Duodenal mucosa (tissue), 2 donors: Measurements from ENCODE around the gene GPX3.

Experiments
- H3K27ac ChIP-seq: one replicate; pipeline ENCODE4 v1.7.0; 2013; ENCODE audit warnings: low read depth, low read length
- H3K27me3 ChIP-seq, 2 donors: one replicate each; pipeline ENCODE4 v1.7.0; 2013; ENCODE audit warnings: low read length in 2 of 2, control low read depth in 1 of 2; ENCODE audit not compliant: insufficient read depth in 2 of 2, control insufficient read depth in 1 of 2
- H3K36me3 ChIP-seq, 2 donors: one replicate each; pipeline ENCODE4 v1.7.0; 2013; ENCODE audit warnings: low read length in 2 of 2, control low read depth in 1 of 2; ENCODE audit not compliant: insufficient read depth in 2 of 2, control insufficient read depth in 1 of 2
- H3K4me1 ChIP-seq, 2 donors: one replicate each; pipeline ENCODE4 v1.7.0; 2013; ENCODE audit warnings: low read length in 2 of 2, control low read depth in 1 of 2; ENCODE audit not compliant: insufficient read depth in 2 of 2, control insufficient read depth in 1 of 2
- H3K4me3 ChIP-seq, 2 donors: one replicate each; pipeline ENCODE4 v1.7.0; 2013; ENCODE audit warnings: low read length in 2 of 2, low read depth in 1 of 2
- H3K9ac ChIP-seq, 2 donors: one replicate each; pipeline ENCODE4 v1.7.0; 2013; ENCODE audit warnings: low read length in 2 of 2, low read depth in 1 of 2
- H3K9me3 ChIP-seq, 2 donors: one replicate each; pipeline ENCODE4 v1.7.0; 2013; ENCODE audit warnings: low read length in 2 of 2, control low read depth in 1 of 2; ENCODE audit not compliant: control insufficient read depth in 1 of 2

The GPX3 gene

GRCh38 chr5:151031554-151031953 is 11.2 kb downstream of the GPX3 start:
- Histone ChIP-seq H3K27me3 (no peaks in the 10 kb centered on the region), H3K27ac (no peak overlapping the region), H3K4me1 (peaks cover 7 to 9% of the 10 kb centered on the region in 2 donors), H3K36me3 (peaks cover 75 to 93% of the 10 kb centered on the region in 2 donors), H3K9ac (no peak overlapping the region), H3K9me3 (no peaks in the 10 kb centered on the region), H3K4me3 (no peak overlapping the region)

DNA sequence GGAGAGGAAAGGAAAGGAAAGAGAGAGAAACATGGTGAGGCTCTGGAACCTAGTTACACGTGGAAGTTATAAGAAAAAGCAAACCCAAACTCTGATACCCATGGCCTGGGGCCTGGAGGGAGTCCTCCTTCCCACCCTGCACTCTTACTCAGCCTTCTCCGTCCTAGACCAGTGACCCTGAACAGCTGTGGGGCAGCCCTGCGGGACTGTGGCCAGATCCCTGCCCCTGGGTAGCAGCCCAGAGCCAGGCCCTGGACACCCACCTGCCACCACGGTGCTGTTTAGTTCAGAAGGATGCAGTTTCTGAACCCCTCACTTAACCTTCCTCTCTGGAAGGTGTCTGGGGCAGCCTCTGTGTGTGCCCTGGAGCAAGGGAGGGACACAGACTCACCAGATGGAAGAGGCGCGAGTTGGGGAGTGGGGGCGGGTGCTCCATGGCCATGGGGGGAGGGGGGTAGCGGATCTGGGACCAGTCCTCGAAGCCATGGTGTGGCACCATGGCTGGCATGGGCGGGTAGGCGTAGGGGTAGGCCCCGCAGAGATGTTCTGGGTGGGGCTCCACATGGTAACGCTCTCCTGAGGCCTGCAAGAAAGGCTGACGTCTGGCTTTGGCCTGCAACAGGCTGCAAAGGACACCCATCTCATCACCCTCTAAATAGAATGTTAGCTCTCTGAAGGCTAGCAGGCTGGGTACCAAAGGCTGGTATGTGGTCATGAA is 13.0 kb downstream of the GPX3 start:
- H3K36me3 ChIP-seq: peaks cover 79 to 93% of the 10 kb centered on the region in 2 donors
- H3K9me3 ChIP-seq: no peaks in the 10 kb centered on the region
- H3K4me3 ChIP-seq: no peak overlapping the region
- H3K9ac ChIP-seq: no peak overlapping the region
- H3K4me1 ChIP-seq: no peaks in the 10 kb centered on the region
- H3K27me3 ChIP-seq: no peaks in the 10 kb centered on the region
- H3K27ac ChIP-seq: no peak overlapping the region

- Histone ChIP-seq H3K4me3 (no peak overlapping the region), H3K36me3 (peaks cover 74 to 93% of the 10 kb centered on the region in 2 donors), H3K9ac (no peak overlapping the region), H3K27me3 (no peaks in the 10 kb centered on the region), H3K4me1 (peaks cover 1 to 11% of the 10 kb centered on the region in 2 donors), H3K27ac (no peak overlapping the region), H3K9me3 (no peaks in the 10 kb centered on the region)
Observed at GRCh38 chr5:151034422-151035379, 14.3 kb downstream of the GPX3 start.

DNA sequence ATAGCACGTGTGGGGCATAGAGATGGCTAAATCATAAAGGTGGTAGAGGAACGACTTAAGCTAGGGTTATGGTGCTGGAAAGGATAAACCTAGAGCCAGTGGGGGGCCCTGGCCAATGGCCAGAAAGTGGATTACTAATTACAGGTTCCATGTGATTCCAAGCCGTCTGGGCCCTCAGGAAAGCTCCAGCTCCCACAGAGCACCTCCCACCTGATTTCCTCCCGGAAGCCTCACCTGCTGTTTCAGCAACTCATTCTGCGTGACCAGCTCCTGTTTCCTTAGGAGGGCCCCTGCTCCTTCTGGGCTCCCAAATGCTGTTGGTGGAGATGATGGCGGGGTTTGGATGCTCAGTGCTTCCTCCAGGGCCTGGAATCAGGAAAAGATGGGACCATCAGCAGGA is 16.2 kb downstream of the GPX3 start:
- H3K4me3 ChIP-seq: no peak overlapping the region
- no peak overlapping the region for H3K9ac ChIP-seq
- peaks cover 71 to 93% of the 10 kb centered on the region in 2 donors for H3K36me3 ChIP-seq
- H3K4me1 ChIP-seq: peaks cover 5 to 11% of the 10 kb centered on the region in 2 donors
- no peak overlapping the region for H3K27ac ChIP-seq
- H3K27me3 ChIP-seq: no peaks in the 10 kb centered on the region
- no peaks in the 10 kb centered on the region for H3K9me3 ChIP-seq

DNA sequence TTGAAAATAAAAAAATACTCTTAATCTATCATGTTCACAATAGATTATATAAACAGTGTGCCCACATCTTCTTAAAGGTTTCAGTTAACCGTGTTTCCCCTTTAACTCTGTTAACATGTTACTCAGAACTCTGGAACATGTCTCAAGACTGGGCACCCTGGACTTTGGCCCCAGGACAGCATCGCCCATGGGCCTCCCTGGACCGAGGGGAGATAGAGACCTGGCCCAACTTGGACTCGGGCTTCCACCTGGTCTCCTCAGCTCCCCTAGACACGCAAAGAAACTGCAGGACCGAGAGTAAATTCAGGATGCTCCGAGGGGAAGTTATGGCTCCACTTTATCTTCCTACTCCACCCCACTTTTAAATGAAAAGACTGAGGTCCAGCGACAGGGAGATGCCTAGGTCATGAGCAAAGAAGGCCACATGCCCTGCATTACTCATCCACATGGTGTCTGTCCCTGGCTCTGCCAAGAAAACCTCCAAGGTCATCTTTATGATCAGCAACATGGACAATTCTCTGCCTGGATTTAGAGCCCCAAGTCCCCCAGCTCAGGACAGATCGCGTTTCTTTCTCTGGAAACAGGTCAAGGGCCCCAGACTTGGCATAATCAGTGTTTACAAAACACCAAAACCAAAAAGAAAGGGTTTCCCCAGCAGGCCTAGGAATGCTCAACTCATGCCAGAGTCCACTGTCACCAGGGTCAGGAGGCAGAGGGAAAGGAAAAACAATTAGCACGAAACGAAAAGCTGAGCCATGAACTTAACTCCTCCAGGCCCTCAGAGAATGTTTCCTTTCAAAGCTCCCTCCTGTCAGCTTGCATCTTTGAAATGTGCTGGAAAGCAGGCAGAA is 17.4 kb downstream of the GPX3 start:
- Histone ChIP-seq H3K36me3 (peaks cover 73 to 94% of the 10 kb centered on the region in 2 donors), H3K9ac (no peak overlapping the region), H3K27me3 (no peaks in the 10 kb centered on the region), H3K4me1 (peaks cover 5 to 11% of the 10 kb centered on the region in 2 donors), H3K27ac (peak overlapping the region; percentile 30), H3K9me3 (no peaks in the 10 kb centered on the region), H3K4me3 (no peak overlapping the region)

DNA sequence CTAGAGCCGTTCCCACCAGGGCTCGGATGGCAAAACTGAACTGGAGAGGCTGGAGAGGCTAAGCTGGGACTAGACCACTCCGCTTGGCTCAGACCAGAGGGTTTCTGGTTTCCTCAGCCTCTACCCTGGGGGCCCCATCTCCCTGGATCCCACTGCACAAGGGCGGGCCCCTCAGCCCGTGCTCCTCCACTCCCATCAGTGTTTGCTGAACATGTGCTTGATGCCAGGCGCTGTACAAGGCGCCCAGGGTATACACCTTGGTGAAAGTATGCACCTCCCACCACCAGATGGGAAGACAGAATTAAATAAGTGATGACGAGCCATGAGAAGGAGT is 18.0 kb downstream of the GPX3 start:
- H3K27me3 ChIP-seq: no peaks in the 10 kb centered on the region
- H3K4me1 ChIP-seq: peaks cover 5 to 11% of the 10 kb centered on the region in 2 donors
- peaks cover 76 to 97% of the 10 kb centered on the region in 2 donors for H3K36me3 ChIP-seq
- H3K27ac ChIP-seq: peak overlapping the region; percentile 3
- no peaks in the 10 kb centered on the region for H3K9me3 ChIP-seq
- H3K9ac ChIP-seq: no peak overlapping the region
- no peak overlapping the region for H3K4me3 ChIP-seq

GRCh38 chr5:151038801-151039238 is 18.4 kb downstream of the GPX3 start:
- no peak overlapping the region for H3K9ac ChIP-seq

DNA sequence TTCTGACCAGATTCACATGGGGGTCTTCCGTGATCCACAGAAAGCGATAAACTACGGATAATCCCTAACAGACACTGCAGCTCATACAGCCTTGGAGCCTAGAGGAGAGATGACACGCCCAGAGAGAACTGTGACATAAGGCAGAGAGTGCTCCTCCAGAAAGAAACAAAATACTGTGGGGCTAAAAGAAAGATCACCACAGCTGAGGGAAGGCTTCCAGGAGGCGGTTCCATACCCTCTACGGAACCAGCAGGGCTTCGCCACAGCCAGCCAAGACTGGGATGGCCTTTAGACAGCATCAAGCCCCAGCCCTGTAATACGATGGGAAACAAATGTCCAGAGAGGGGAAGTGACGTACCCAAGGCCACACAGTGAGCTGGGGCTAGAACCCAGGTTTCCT is 19.3 kb downstream of the GPX3 start:
- H3K27ac ChIP-seq: no peak overlapping the region
- no peaks in the 10 kb centered on the region for H3K27me3 ChIP-seq
- no peak overlapping the region for H3K9ac ChIP-seq
- peaks cover 66 to 94% of the 10 kb centered on the region in 2 donors for H3K36me3 ChIP-seq
- no peak overlapping the region for H3K4me3 ChIP-seq
- peaks cover 5 to 11% of the 10 kb centered on the region in 2 donors for H3K4me1 ChIP-seq
- no peaks in the 10 kb centered on the region for H3K9me3 ChIP-seq

More at GRCh38 chr5:151038801-151039238, 18.4 kb downstream of the GPX3 start:
- Histone ChIP-seq H3K4me3 (no peak overlapping the region), H3K27me3 (no peaks in the 10 kb centered on the region), H3K27ac (peak overlapping the region; percentile 3), H3K4me1 (peaks cover 5 to 11% of the 10 kb centered on the region in 2 donors), H3K9me3 (no peaks in the 10 kb centered on the region), H3K36me3 (peaks cover 73 to 97% of the 10 kb centered on the region in 2 donors)

DNA sequence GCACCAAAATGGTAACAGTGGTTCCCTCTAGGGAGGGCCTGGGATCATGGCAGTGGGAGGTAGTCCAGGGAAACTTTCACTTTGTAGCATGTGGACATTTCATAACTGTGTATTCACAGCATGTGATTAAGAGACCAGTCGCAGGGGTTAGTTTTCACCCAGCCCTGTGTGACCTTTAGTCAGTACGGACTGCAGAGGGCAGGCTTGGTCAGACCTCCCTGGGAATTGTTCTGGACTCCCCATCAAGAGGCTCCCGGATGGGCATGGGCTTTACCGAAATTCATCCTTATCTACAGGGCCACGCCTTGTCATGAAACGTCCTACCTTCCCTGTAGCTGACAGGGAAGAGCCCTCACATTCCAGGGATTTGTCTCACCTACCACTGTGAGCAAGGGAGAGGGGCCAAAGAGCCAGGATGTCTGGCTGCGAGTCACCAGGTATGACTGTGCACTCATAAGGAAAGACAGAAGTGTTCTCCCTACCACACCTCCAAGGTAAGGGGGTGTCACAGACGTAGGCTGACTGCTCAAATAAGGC is 19.9 kb downstream of the GPX3 start:
- Histone ChIP-seq H3K4me1 (peaks cover 5 to 11% of the 10 kb centered on the region in 2 donors), H3K27ac (no peak overlapping the region), H3K9ac (no peak overlapping the region), H3K27me3 (no peaks in the 10 kb centered on the region), H3K9me3 (no peaks in the 10 kb centered on the region), H3K4me3 (no peak overlapping the region), H3K36me3 (peaks cover 63 to 94% of the 10 kb centered on the region in 2 donors)
